ENCODE measurements around the gene ZNF236. TPM values are rescaled to one million over a fixed set of nuclear protein-coding genes. Genes with fewer than 3 reads are reported as not detected.
A peak's percentile ranks its signal among the peaks of the same experiment; 100 is the strongest.

Gene ZNF236
- total RNA-seq, 1 donor from 2014 or later: 32.5 TPM

DNA sequence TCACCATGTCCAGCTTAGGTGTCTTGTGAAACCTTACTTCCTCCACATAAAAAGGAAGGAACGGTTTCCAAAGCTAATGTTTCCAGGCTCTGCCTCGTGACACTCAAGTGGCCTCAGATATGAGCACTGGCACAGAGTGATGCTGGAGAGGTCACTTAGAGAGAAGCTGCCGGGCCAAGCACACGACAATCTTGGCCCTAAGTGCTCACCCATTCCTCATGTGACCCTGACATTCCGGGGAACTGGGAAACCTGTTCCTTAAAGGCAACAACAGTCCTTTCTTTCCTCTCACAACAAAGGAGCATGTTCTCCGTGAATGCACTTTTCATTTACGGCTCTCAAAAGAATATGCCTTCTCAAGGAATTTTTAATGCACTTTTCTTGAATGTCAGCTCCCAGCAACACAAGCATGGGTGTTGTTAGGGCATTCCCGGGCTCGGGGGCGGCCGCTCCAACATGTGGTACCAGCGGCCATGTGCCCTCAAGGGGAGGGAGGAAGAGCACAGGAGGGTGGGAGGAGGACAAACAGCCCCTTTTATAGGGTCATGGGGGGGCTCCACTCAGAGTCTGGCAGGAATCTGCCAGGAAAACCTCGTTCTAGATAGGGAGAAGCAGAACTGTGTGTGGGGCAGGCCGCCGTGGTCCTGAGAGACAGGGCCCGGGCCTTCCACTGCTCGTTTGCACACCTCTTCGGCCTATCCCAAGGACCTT, 191.6 kb downstream of the ZNF236 start:
- Mint-ChIP-seq H3K4me3 (ENCODE audit: low read depth) (no peak overlapping the region), H3K27ac (peak overlapping the region; percentile 33), H3K36me3 (ENCODE audit: insufficient read depth) (peaks cover 19% of the 10 kb centered on the region), H3K27me3 (no peaks in the 10 kb centered on the region), H3K4me1 (ENCODE audit: low read depth) (peaks cover 2% of the 10 kb centered on the region), H3K9me3 (ENCODE audit: low read depth) (no peaks in the 10 kb centered on the region)
- no peak for DNase-seq (ENCODE audit: low spot score, unreplicated experiment)
- TF ChIP-seq, protein P1, sequence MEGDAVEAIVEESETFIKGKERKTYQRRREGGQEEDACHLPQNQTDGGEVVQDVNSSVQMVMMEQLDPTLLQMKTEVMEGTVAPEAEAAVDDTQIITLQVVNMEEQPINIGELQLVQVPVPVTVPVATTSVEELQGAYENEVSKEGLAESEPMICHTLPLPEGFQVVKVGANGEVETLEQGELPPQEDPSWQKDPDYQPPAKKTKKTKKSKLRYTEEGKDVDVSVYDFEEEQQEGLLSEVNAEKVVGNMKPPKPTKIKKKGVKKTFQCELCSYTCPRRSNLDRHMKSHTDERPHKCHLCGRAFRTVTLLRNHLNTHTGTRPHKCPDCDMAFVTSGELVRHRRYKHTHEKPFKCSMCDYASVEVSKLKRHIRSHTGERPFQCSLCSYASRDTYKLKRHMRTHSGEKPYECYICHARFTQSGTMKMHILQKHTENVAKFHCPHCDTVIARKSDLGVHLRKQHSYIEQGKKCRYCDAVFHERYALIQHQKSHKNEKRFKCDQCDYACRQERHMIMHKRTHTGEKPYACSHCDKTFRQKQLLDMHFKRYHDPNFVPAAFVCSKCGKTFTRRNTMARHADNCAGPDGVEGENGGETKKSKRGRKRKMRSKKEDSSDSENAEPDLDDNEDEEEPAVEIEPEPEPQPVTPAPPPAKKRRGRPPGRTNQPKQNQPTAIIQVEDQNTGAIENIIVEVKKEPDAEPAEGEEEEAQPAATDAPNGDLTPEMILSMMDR (IDR thresholded peaks at IDR 0.05; ENCODE audit: unreplicated experiment): no peak

GRCh38 chr18:77014538-77014937, 192.2 kb downstream of the ZNF236 start:
- Mint-ChIP-seq H3K36me3 (ENCODE audit: insufficient read depth) (peaks cover 21% of the 10 kb centered on the region), H3K4me1 (ENCODE audit: low read depth) (peaks cover 2% of the 10 kb centered on the region), H3K27me3 (no peaks in the 10 kb centered on the region), H3K9me3 (ENCODE audit: low read depth) (no peaks in the 10 kb centered on the region), H3K4me3 (ENCODE audit: low read depth) (no peak overlapping the region), H3K27ac (no peak overlapping the region)
- TF ChIP-seq, protein P1 (IDR thresholded peaks at IDR 0.05; ENCODE audit: unreplicated experiment): no peak
- no peak for DNase-seq (ENCODE audit: low spot score, unreplicated experiment)

DNA sequence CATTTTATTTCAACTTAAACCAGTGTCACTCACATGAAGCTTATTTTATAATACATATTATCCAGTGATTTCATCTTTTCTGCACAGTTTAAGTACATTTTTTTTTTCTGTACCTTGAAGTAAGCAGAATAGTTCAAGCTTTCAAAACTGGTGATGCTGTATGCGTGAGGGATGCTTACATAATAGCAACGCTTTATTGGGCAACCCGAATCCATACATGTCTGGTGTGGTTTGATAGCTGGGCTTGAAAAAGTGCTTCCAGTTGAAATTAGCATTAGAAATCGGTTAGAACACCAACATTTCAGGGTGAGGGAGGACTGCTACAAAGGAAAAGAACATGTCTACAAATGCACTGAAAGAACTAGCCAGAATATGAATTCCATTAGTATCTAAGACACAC, 192.8 kb downstream of the ZNF236 start:
- TF ChIP-seq, protein P1 (IDR thresholded peaks at IDR 0.05; ENCODE audit: unreplicated experiment): no peak
- H3K36me3 Mint-ChIP-seq (ENCODE audit: insufficient read depth): peaks cover 20% of the 10 kb centered on the region
- no peaks in the 10 kb centered on the region for H3K9me3 Mint-ChIP-seq (ENCODE audit: low read depth)
- no peak overlapping the region for H3K4me3 Mint-ChIP-seq (ENCODE audit: low read depth)
- DNase-seq (ENCODE audit: low spot score, unreplicated experiment): no peak
- H3K27me3 Mint-ChIP-seq: no peaks in the 10 kb centered on the region
- H3K4me1 Mint-ChIP-seq (ENCODE audit: low read depth): peaks cover 2% of the 10 kb centered on the region
- H3K27ac Mint-ChIP-seq: no peak overlapping the region

DNA sequence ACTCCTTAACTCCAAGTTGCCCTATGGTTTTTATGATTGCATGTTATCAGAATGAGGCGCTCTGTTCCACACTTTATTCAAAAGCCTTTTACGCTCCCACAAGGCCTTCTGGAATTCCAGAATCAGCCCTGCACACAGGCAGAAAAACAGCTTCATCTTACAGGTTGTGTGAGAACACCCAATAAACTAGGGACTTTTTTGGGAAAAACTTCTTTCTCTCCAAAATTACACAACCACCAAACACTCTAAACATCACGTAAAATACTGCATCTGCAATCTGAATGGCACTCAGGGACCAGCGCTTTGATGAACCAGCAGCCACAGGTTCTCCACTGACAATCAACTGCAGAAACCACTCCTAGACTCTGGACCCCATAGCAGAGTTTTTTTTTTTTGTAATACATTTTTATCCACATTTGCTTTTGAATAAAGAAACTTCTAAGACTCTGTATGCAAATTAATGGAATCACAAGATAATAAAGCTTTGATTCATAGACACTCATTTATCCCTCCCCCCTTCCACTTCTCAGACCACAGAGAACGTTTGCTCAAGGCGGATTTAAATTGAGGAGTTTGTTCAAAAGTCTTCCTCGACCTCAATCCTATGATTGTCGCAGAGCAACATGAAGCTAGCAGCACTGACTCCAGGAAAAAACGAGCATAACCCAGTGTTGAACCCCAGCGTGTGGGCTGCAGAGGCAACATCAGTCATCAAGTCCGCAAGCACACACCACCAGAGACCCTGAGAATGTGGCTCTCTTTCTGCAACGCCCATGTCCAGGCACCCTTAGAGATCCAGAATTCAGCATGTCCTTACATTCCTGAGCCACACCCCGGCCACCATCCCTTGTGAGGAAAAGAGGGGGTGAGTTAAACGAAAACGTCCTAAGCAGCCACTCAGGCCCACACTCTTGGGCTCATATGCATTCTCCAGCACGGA, 193.7 kb downstream of the ZNF236 start:
- TF ChIP-seq, protein P1 (IDR thresholded peaks at IDR 0.05; ENCODE audit: unreplicated experiment): no peak
- Mint-ChIP-seq H3K36me3 (ENCODE audit: insufficient read depth) (peaks cover 20% of the 10 kb centered on the region), H3K4me1 (ENCODE audit: low read depth) (peaks cover 2% of the 10 kb centered on the region), H3K4me3 (ENCODE audit: low read depth) (no peak overlapping the region), H3K27ac (peak overlapping the region; percentile 55), H3K9me3 (ENCODE audit: low read depth) (no peaks in the 10 kb centered on the region), H3K27me3 (no peaks in the 10 kb centered on the region)
- no peak for DNase-seq (ENCODE audit: low spot score, unreplicated experiment)

- H3K4me1 Mint-ChIP-seq (ENCODE audit: low read depth): peaks cover 2% of the 10 kb centered on the region
- TF ChIP-seq, protein P1 (IDR thresholded peaks at IDR 0.05; ENCODE audit: unreplicated experiment): no peak
- H3K27me3 Mint-ChIP-seq: no peaks in the 10 kb centered on the region
- H3K4me3 Mint-ChIP-seq (ENCODE audit: low read depth): no peak overlapping the region
- no peak for DNase-seq (ENCODE audit: low spot score, unreplicated experiment)
- no peaks in the 10 kb centered on the region for H3K9me3 Mint-ChIP-seq (ENCODE audit: low read depth)
- no peak overlapping the region for H3K27ac Mint-ChIP-seq
- H3K36me3 Mint-ChIP-seq (ENCODE audit: insufficient read depth): peaks cover 18% of the 10 kb centered on the region
Observed at GRCh38 chr18:77016936-77017335, 194.6 kb downstream of the ZNF236 start.

Data from progenitor cell of endocrine pancreas (in vitro differentiated cells).